ENCODE results near the gene INF2.
"Not testable (repeated sequence)": the region's sequence is repeated elsewhere in the genome, so short reads cannot be mapped to it uniquely, and the experiment has no call there.

Gene INF2

GRCh38 chr14:104722938-104723650 lies 33.7 kb downstream of the INF2 start:
- Mint-ChIP-seq H3K9me3 (no peaks in the 10 kb centered on the region), H3K27me3 (no peaks in the 10 kb centered on the region), H3K27ac (no peak overlapping the region), H3K36me3 (ENCODE audit: low read depth) (no peaks in the 10 kb centered on the region), H3K4me3 (no peak overlapping the region), H3K4me1 (ENCODE audit: low read depth) (no peaks in the 10 kb centered on the region)

- Mint-ChIP-seq H3K4me3 (peak within 1 kb of the TSS; percentile 43), H3K9me3 (no peaks in the 10 kb centered on the region), H3K27ac (no peak within 1 kb of the TSS), H3K36me3 (ENCODE audit: low read depth) (no peaks in the 10 kb centered on the region), H3K4me1 (ENCODE audit: low read depth) (no peaks in the 10 kb centered on the region), H3K27me3 (no peaks in the 10 kb centered on the region)
These were observed 34.4 kb downstream of the INF2 start, which contains the start of gene ADSS1 for GRCh38 chr14:104723651-104724406. ADSS1 (plus strand) TSS chr14:104724229; CDS start chr14:104724271, 42 bp downstream.

- Mint-ChIP-seq H3K36me3 (ENCODE audit: low read depth) (no peaks in the 10 kb centered on the region), H3K9me3 (no peaks in the 10 kb centered on the region), H3K4me3 (peak overlapping the region; percentile 13), H3K27me3 (no peaks in the 10 kb centered on the region), H3K27ac (no peak overlapping the region), H3K4me1 (ENCODE audit: low read depth) (no peaks in the 10 kb centered on the region)
These were observed 35.1 kb downstream of the INF2 start for GRCh38 chr14:104724407-104724980.

- Mint-ChIP-seq H3K27ac (no peak overlapping the region), H3K4me1 (ENCODE audit: low read depth) (no peaks in the 10 kb centered on the region), H3K4me3 (peak overlapping the region; percentile 13), H3K9me3 (no peaks in the 10 kb centered on the region), H3K36me3 (ENCODE audit: low read depth) (no peaks in the 10 kb centered on the region), H3K27me3 (no peaks in the 10 kb centered on the region)
These were observed 35.8 kb downstream of the INF2 start for GRCh38 chr14:104724981-104725771.

GRCh38 chr14:104725772-104726548 lies 36.5 kb downstream of the INF2 start:
- Mint-ChIP-seq H3K9me3 (no peaks in the 10 kb centered on the region), H3K4me3 (no peak overlapping the region), H3K27ac (no peak overlapping the region), H3K36me3 (ENCODE audit: low read depth) (no peaks in the 10 kb centered on the region), H3K4me1 (ENCODE audit: low read depth) (no peaks in the 10 kb centered on the region), H3K27me3 (no peaks in the 10 kb centered on the region)

GRCh38 chr14:104726600-104727451 lies 37.4 kb downstream of the INF2 start:
- Mint-ChIP-seq H3K36me3 (ENCODE audit: low read depth) (no peaks in the 10 kb centered on the region), H3K9me3 (no peaks in the 10 kb centered on the region), H3K4me1 (ENCODE audit: low read depth) (no peaks in the 10 kb centered on the region), H3K27me3 (no peaks in the 10 kb centered on the region), H3K27ac (no peak overlapping the region), H3K4me3 (no peak overlapping the region)

- Mint-ChIP-seq H3K4me1 (ENCODE audit: low read depth) (no peaks in the 10 kb centered on the region), H3K9me3 (no peaks in the 10 kb centered on the region), H3K27me3 (no peaks in the 10 kb centered on the region), H3K4me3 (no peak overlapping the region), H3K36me3 (ENCODE audit: low read depth) (no peaks in the 10 kb centered on the region), H3K27ac (no peak overlapping the region)
These were observed 39.2 kb downstream of the INF2 start for GRCh38 chr14:104728631-104729030.

GRCh38 chr14:104729176-104729834 lies 39.9 kb downstream of the INF2 start:
- H3K9me3 Mint-ChIP-seq; H3K4me3 Mint-ChIP-seq; H3K36me3 Mint-ChIP-seq (ENCODE audit: low read depth); H3K27ac Mint-ChIP-seq; H3K4me1 Mint-ChIP-seq (ENCODE audit: low read depth); H3K27me3 Mint-ChIP-seq: not testable (repeated sequence)

- Mint-ChIP-seq H3K4me1 (ENCODE audit: low read depth) (no peaks in the 10 kb centered on the region), H3K27me3 (no peaks in the 10 kb centered on the region), H3K9me3 (no peaks in the 10 kb centered on the region), H3K4me3 (no peak overlapping the region), H3K36me3 (ENCODE audit: low read depth) (no peaks in the 10 kb centered on the region), H3K27ac (no peak overlapping the region)
These were observed 40.4 kb downstream of the INF2 start for GRCh38 chr14:104729835-104730181.

- Mint-ChIP-seq H3K9me3 (no peaks in the 10 kb centered on the region), H3K36me3 (ENCODE audit: low read depth) (no peaks in the 10 kb centered on the region), H3K4me3 (no peak overlapping the region), H3K4me1 (ENCODE audit: low read depth) (no peaks in the 10 kb centered on the region), H3K27ac (no peak overlapping the region), H3K27me3 (no peaks in the 10 kb centered on the region)
These were observed 41.1 kb downstream of the INF2 start for GRCh38 chr14:104730487-104730886.

GRCh38 chr14:104731320-104732294 lies 42.2 kb downstream of the INF2 start:
- H3K27ac Mint-ChIP-seq = no peak overlapping the region
- H3K27me3 Mint-ChIP-seq = no peaks in the 10 kb centered on the region
- H3K36me3 Mint-ChIP-seq (ENCODE audit: low read depth) = no peaks in the 10 kb centered on the region
- no peaks in the 10 kb centered on the region for H3K9me3 Mint-ChIP-seq
- no peaks in the 10 kb centered on the region for H3K4me1 Mint-ChIP-seq (ENCODE audit: low read depth)
- no peak overlapping the region for H3K4me3 Mint-ChIP-seq

GRCh38 chr14:104732355-104732804 lies 43.0 kb downstream of the INF2 start:
- no peaks in the 10 kb centered on the region for H3K9me3 Mint-ChIP-seq
- no peaks in the 10 kb centered on the region for H3K36me3 Mint-ChIP-seq (ENCODE audit: low read depth)
- no peaks in the 10 kb centered on the region for H3K4me1 Mint-ChIP-seq (ENCODE audit: low read depth)
- H3K27ac Mint-ChIP-seq = no peak overlapping the region
- H3K4me3 Mint-ChIP-seq = no peak overlapping the region
- H3K27me3 Mint-ChIP-seq = no peaks in the 10 kb centered on the region
